A673 (cell line): ENCODE results near the gene KRI1.
A peak's percentile ranks its signal among the peaks of the same experiment; 100 is the strongest.

Source experiments
- EZH2 ChIP-seq: fragments of 200-600 bp; sonication (generic); IDR thresholded peaks from 2 replicates; pipeline ENCODE4 v1.6.1; 2017; ENCODE audit warnings: borderline replicate concordance, low read depth, mild to moderate bottlenecking, mixed read lengths, antibody characterized with exemption, low read length; ENCODE audit not compliant: poor library complexity, severe bottlenecking
- TF ChIP-seq, protein P1 (sequence below): fragments of 300-800, 200-600 bp; sonication (generic); conservative IDR thresholded peaks from 2 replicates; pipeline ENCODE4 v1.5.1; 2017; ENCODE audit warnings: low read depth, mild to moderate bottlenecking, antibody characterized with exemption, low read length, moderate library complexity, mixed read lengths

DNA sequence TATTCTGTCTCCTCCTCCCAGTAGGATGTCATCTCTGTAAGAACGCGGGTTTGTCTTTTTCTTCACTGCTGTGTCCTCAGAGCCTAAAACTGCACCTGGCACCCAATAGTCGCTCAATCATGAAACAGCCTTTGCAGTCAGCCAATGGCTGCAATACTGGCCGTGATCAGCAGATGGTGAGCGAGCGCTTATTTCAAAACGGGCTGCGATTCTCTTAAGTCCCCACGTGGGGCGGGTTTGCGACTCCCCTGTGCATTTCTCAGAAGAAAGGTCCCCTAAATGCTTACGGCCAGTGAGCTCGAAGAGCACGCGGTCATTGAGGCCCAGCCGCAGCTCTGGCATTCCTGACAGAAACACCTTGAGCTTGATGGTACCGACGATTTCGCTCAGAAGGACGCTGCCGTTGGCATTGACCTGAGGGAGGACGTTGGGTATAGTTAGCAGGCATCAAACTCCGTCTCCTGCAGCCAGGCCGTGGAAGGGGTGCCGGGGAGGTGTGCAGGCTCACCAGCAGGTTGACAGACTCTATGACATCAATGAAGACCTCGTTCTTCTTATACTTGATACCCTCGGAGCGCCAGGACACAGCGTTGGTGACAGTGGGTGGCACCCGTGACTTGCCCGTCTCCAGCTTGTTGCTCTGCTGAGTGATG is 15.3 kb upstream of the KRI1 start:
- TF ChIP-seq, protein P1, sequence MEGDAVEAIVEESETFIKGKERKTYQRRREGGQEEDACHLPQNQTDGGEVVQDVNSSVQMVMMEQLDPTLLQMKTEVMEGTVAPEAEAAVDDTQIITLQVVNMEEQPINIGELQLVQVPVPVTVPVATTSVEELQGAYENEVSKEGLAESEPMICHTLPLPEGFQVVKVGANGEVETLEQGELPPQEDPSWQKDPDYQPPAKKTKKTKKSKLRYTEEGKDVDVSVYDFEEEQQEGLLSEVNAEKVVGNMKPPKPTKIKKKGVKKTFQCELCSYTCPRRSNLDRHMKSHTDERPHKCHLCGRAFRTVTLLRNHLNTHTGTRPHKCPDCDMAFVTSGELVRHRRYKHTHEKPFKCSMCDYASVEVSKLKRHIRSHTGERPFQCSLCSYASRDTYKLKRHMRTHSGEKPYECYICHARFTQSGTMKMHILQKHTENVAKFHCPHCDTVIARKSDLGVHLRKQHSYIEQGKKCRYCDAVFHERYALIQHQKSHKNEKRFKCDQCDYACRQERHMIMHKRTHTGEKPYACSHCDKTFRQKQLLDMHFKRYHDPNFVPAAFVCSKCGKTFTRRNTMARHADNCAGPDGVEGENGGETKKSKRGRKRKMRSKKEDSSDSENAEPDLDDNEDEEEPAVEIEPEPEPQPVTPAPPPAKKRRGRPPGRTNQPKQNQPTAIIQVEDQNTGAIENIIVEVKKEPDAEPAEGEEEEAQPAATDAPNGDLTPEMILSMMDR: peak; percentile 99
- TF ChIP-seq EZH2: no peak
